AG04450 (cell line): Measurements from ENCODE around the gene LSM6. TPM values are rescaled to one million over a fixed set of nuclear protein-coding genes. Genes with fewer than 3 reads are reported as not detected.

Experiments
- CTCF ChIA-PET: fragments of 300-600, 350-600 bp; formaldehyde crosslinking; extraction: SDS; loops from one replicate; lab custom pipeline; 2022; ENCODE audit warnings: antibody characterized with exemption, inconsistent platforms; lab: Charles Lee
- POLR2A ChIA-PET: fragments of 350-600 bp; formaldehyde crosslinking; extraction: SDS; loops from one replicate; lab custom pipeline; 2021; ENCODE audit warnings: antibody characterized with exemption, inconsistent platforms; lab: Yijun Ruan, JAX
- DNase-seq: peaks from one replicate; pipeline ENCODE4 v3.0.0-alpha.2; 2011; ENCODE audit warnings: low read depth, low spot score
- H3K27ac ChIP-seq: one replicate; pipeline ENCODE4 v1.5.1; 2012; ENCODE audit warnings: low read depth, low read length, control low read depth
- H3K27me3 ChIP-seq: one replicate; pipeline ENCODE4 v1.6.0; 2012; ENCODE audit warnings: low read length; ENCODE audit not compliant: control insufficient read depth, insufficient read depth
- H3K4me3 ChIP-seq: 2 replicates; pipeline ENCODE4 v1.5.1; 2011; ENCODE audit warnings: mild to moderate bottlenecking, low read depth, low read length, control low read depth
- H3K9me3 ChIP-seq: 2 replicates; pipeline ENCODE4 v1.5.1; 2012; ENCODE audit warnings: low read length; ENCODE audit not compliant: control insufficient read depth, insufficient read depth
- CTCF ChIP-seq: IDR thresholded peaks from 2 replicates; pipeline ENCODE4 v1.5.1; 2011; ENCODE audit warnings: low read depth, low read length, control low read depth, inconsistent platforms
- polyA plus RNA-seq: library from polyadenylated mRNA; depleted of rRNA; stranded (reverse); fragments of >200 nt; gene quantifications from 2 replicates; pipeline ENCODE4 v1.2.3, GENCODE V29; 2011

LSM6 gene
- polyA plus RNA-seq, 1 experiment: 17.6 TPM

- DNase-seq: no peak
Observed at GRCh38 chr4:146183209-146183608, 7.7 kb downstream of the LSM6 start.

GRCh38 chr4:146186041-146186440, 10.5 kb downstream of the LSM6 start:
- ChIA-PET CTCF (interaction anchor here (1.0 kb wide), 1 partner anchor 90 kb away, joined by 3 read pairs; no protein-coding TSS in a partner anchor), POLR2A (no interaction called here)
- Histone ChIP-seq H3K9me3 (no peaks in the 10 kb centered on the region), H3K27me3 (no peaks in the 10 kb centered on the region), H3K27ac (no peak overlapping the region), H3K4me3 (no peak overlapping the region)
- no peak for DNase-seq
- TF ChIP-seq CTCF: no peak

More at GRCh38 chr4:146183209-146183608, 7.7 kb downstream of the LSM6 start:
- Histone ChIP-seq H3K27ac (no peak overlapping the region), H3K27me3 (no peaks in the 10 kb centered on the region), H3K9me3 (no peaks in the 10 kb centered on the region), H3K4me3 (no peak overlapping the region)
- TF ChIP-seq CTCF: no peak
- ChIA-PET POLR2A (no interaction called here), CTCF (no interaction called here)

- DNase-seq: no peak
- CTCF ChIA-PET: no interaction called here
- Histone ChIP-seq H3K4me3 (no peak overlapping the region), H3K27me3 (no peaks in the 10 kb centered on the region), H3K27ac (no peak overlapping the region), H3K9me3 (no peaks in the 10 kb centered on the region)
- TF ChIP-seq CTCF: no peak
- POLR2A ChIA-PET: no interaction called here
Observed at GRCh38 chr4:146186596-146186995, 11.1 kb downstream of the LSM6 start.

DNA sequence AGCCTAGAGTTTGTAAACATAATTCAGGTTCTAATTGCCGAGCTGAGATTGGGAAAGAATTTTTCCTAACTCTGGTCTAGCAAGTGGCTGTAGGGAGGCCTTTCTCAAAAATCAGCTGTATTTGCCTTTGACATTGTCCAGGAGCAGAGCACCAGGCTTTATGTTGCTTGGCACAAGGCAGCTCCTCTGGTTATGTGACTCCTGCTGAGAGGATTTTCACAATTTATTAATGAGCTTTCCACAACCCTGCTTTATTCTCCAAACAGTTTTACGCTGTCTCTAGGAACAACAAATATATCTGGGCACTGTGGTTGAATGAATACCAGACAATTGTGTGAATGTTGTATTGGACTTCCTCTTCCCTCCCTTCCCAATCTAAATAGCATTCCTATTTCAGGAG, 14.9 kb downstream of the LSM6 start:
- H3K27me3 ChIP-seq: no peaks in the 10 kb centered on the region
- CTCF ChIA-PET: interaction anchor here (1.1 kb wide), 1 partner anchor 633 kb away, joined by 4 read pairs; no protein-coding TSS in a partner anchor
- no peak for DNase-seq
- POLR2A ChIA-PET: no interaction called here
- H3K9me3 ChIP-seq: no peaks in the 10 kb centered on the region
- TF ChIP-seq CTCF: no peak
- H3K27ac ChIP-seq: no peak overlapping the region
- H3K4me3 ChIP-seq: no peak overlapping the region

- TF ChIP-seq CTCF: no peak
- Histone ChIP-seq H3K4me3 (no peak overlapping the region), H3K9me3 (no peaks in the 10 kb centered on the region), H3K27ac (no peak overlapping the region), H3K27me3 (no peaks in the 10 kb centered on the region)
- ChIA-PET POLR2A (no interaction called here), CTCF (interaction anchor here (1.0 to 1.2 kb wide), 2 partner anchors 50 to 906 kb away, joined by 3 read pairs; no protein-coding TSS in a partner anchor)
- no peak for DNase-seq
Observed at GRCh38 chr4:146191766-146192458, 16.4 kb downstream of the LSM6 start.
